ENCODE data around the gene SKAP1. TPM values are rescaled to one million over a fixed set of nuclear protein-coding genes. Genes with fewer than 3 reads are reported as not detected.

The SKAP1 gene
- total and polyA plus RNA-seq, 2 of the 13 experiments (the other 11 are each of a cell fraction or from before 2014, with no cell fraction given), result 0.21 TPM; not detected in 1

GRCh38 chr17:48107137-48108055 lies 322.6 kb downstream of the SKAP1 start, which contains the start of gene SNX11 (continued):
- TF ChIP-seq BCL3 (CRISPR knock-in tag; IDR thresholded peaks at IDR 0.05), result no peak
- peak; percentile 96 for TF ChIP-seq ARID4A (CRISPR knock-in tag; IDR thresholded peaks at IDR 0.05; ENCODE audit: borderline replicate concordance)
- no peak for TF ChIP-seq KDM6A (CRISPR knock-in tag; IDR thresholded peaks at IDR 0.05; ENCODE audit: low read depth)
- TF ChIP-seq ZNF891 (CRISPR knock-in tag; IDR thresholded peaks at IDR 0.05), result peak; percentile 72; the same call in 1 of the 2 replicates
- no peak for TF ChIP-seq NR2F6 (IDR thresholded peaks at IDR 0.05)
- no peak for TF ChIP-seq NR2F6 (CRISPR knock-in tag; IDR thresholded peaks at IDR 0.05)
- no peak for TF ChIP-seq NCOA5 (CRISPR knock-in tag; IDR thresholded peaks at IDR 0.05)
- no peak for TF ChIP-seq ZNF737 (CRISPR knock-in tag; IDR thresholded peaks at IDR 0.05; ENCODE audit: borderline replicate concordance)
- TF ChIP-seq SPEN (CRISPR knock-in tag; IDR thresholded peaks at IDR 0.05; ENCODE audit: low read depth), result peak; percentile 83
- peak; percentile 89 for TF ChIP-seq ZNF574 (CRISPR knock-in tag; IDR thresholded peaks at IDR 0.05)
- peak; percentile 93 for TF ChIP-seq HMGXB3 (CRISPR knock-in tag; IDR thresholded peaks at IDR 0.05; ENCODE audit: borderline replicate concordance)
- peak; percentile 99 for TF ChIP-seq ZNF501 (CRISPR knock-in tag; IDR thresholded peaks at IDR 0.05)
- no peak for TF ChIP-seq PAWR (CRISPR knock-in tag; IDR thresholded peaks at IDR 0.05; ENCODE audit: borderline replicate concordance)

Data from HepG2 (cell line).